HUES64 (cell line): Measurements from ENCODE around the gene FAM13A.

Experiments used
- H3K27ac ChIP-seq: 2 replicates; pipeline ENCODE4 v1.7.0; 2013; ENCODE audit warnings: low read depth, low read length, inconsistent platforms
- H3K27me3 ChIP-seq: 2 replicates; pipeline ENCODE4 v1.6.1; 2013; ENCODE audit warnings: mild to moderate bottlenecking, low read length; ENCODE audit not compliant: insufficient read depth
- H3K36me3 ChIP-seq: 2 replicates; pipeline ENCODE4 v1.6.1; 2013; ENCODE audit warnings: mild to moderate bottlenecking, low read length; ENCODE audit not compliant: insufficient read depth
- H3K4me1 ChIP-seq: 2 replicates; pipeline ENCODE4 v1.6.1; 2013; ENCODE audit warnings: mild to moderate bottlenecking, low read length, moderate library complexity; ENCODE audit not compliant: insufficient read depth
- H3K4me3 ChIP-seq: 2 replicates; pipeline ENCODE4 v1.5.1; 2013; ENCODE audit warnings: mild to moderate bottlenecking, low read length, moderate library complexity
- H3K9ac ChIP-seq: 2 replicates; pipeline ENCODE4 v1.6.1; 2013; ENCODE audit warnings: mild to moderate bottlenecking, low read depth, low read length
- H3K9me3 ChIP-seq: 2 replicates; pipeline ENCODE4 v1.6.1; 2013; ENCODE audit warnings: low read depth, low read length; ENCODE audit not compliant: insufficient read depth
- WGBS: fragments of 150-250, 120-280 bp; methylation state at CpG from one replicate; pipeline ENCODE4 v1.1.7; 2013; ENCODE audit warnings: missing lambda C conversion rate; 5-methylcytosine and 5-hydroxymethylcytosine counted together

Gene FAM13A

DNA sequence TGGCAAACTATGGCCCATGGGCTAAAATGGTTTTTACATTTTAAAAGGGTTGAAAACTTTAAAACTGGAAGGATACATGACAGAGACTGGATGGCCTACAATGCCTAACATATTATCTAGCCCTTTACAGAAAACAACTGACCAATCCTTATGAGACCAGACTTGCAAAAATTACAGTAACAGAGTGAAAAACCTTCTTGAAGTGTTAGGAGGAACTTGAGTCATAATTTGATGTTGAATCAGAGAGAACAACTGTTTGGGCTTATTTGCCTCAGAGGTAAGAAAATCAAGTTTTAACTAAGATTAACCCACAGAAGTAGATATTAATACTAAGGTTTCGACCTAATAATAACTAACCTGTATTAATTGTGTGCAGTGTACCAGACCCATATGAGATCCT, 347.0 kb downstream of the FAM13A start:
- no peak overlapping the region for H3K9ac ChIP-seq

GRCh38 chr4:88706574-88706973, 350.4 kb downstream of the FAM13A start:
- Histone ChIP-seq H3K27me3 (no peaks in the 10 kb centered on the region), H3K4me3 (no peak overlapping the region), H3K9ac (no peak overlapping the region), H3K36me3 (no peaks in the 10 kb centered on the region), H3K27ac (no peak overlapping the region), H3K9me3 (no peaks in the 10 kb centered on the region), H3K4me1 (no peaks in the 10 kb centered on the region)
- WGBS: 81% methylated on average over 9 of the region's 9 CpGs

More for the DNA sequence above, 347.0 kb downstream of the FAM13A start:
- no peaks in the 10 kb centered on the region for H3K27me3 ChIP-seq
- WGBS: no CpG with 5 or more reads among the region's 1 CpG
- no peaks in the 10 kb centered on the region for H3K36me3 ChIP-seq
- no peak overlapping the region for H3K4me3 ChIP-seq
- no peaks in the 10 kb centered on the region for H3K4me1 ChIP-seq
- no peaks in the 10 kb centered on the region for H3K9me3 ChIP-seq
- H3K27ac ChIP-seq: no peak overlapping the region

DNA sequence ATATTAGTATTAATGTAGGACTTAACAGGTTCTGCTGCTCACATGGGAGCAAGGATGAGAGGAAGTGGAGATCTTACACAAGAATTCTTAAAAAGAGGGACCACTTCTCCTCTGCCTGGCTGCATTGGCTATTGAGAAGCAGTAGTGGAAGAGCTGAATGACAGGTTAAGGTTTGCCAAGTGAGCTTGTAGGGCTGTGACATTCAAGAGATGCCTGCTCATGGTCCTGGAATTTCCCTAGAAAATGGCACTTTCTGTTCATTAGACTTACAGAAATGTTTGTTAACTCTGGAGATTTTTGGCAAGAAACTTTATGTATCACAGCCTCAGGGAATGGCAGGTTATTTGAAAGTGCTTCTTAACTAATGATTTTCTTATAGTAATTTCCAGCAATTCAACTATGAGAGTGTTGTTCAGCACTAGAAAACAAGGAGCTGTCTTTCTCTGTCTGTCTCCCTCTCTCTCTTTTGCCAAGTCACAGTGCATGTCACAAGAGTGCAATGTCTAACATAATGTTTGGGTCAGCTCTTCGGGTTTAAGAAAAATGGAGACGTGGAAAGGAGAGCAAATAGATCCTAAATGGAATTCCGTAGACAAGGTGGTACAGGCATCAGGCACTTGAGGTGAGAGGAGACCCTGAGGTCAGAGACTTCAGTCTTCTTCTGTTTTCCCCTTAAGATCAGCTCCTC, 351.0 kb downstream of the FAM13A start:
- Histone ChIP-seq H3K27me3 (no peaks in the 10 kb centered on the region), H3K4me1 (no peaks in the 10 kb centered on the region), H3K9ac (no peak overlapping the region), H3K27ac (no peak overlapping the region), H3K36me3 (no peaks in the 10 kb centered on the region), H3K9me3 (no peaks in the 10 kb centered on the region), H3K4me3 (no peak overlapping the region)
- 84% methylated on average over 3 of the region's 3 CpGs for WGBS

- Histone ChIP-seq H3K9ac (no peak overlapping the region), H3K9me3 (no peaks in the 10 kb centered on the region), H3K27ac (no peak overlapping the region), H3K36me3 (no peaks in the 10 kb centered on the region), H3K4me3 (no peak overlapping the region), H3K27me3 (no peaks in the 10 kb centered on the region), H3K4me1 (no peaks in the 10 kb centered on the region)
These were observed 351.8 kb downstream of the FAM13A start for GRCh38 chr4:88705223-88705622.

DNA sequence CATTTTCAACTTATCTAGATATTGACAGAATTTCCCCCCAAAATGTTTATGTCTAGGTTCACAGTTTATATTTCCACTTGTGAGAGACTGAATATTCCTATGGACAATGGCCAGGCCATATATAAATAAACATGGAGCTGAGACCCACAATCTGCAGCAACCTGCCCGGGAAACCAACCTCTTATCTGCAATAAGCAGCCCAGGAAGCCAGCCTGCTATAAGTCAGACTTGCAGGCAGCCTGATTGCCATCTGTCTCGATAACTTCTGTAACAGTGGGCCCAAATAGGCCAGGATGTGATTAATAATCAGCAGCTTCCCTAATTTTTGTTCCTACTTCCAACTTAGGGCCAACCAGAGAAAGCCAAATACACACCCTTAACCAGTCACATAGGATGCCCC, 354.2 kb downstream of the FAM13A start:
- no peaks in the 10 kb centered on the region for H3K36me3 ChIP-seq
- H3K9me3 ChIP-seq: no peaks in the 10 kb centered on the region
- H3K9ac ChIP-seq: no peak overlapping the region
- no peak overlapping the region for H3K27ac ChIP-seq
- WGBS: 90% methylated on average over 2 of the region's 2 CpGs
- H3K4me3 ChIP-seq: no peak overlapping the region
- 0 out of 2 replicates have a peak, but pooled peaks cover 3% of the 10 kb centered on the region for H3K27me3 ChIP-seq
- H3K4me1 ChIP-seq: no peaks in the 10 kb centered on the region

GRCh38 chr4:88698519-88698918, 358.5 kb downstream of the FAM13A start:
- peaks cover 6% of the 10 kb centered on the region; the same call in 1 of the 2 replicates for H3K27me3 ChIP-seq
- no peak overlapping the region for H3K4me3 ChIP-seq
- H3K27ac ChIP-seq: no peak overlapping the region
- no peaks in the 10 kb centered on the region for H3K9me3 ChIP-seq
- H3K36me3 ChIP-seq: no peaks in the 10 kb centered on the region
- H3K9ac ChIP-seq: no peak overlapping the region
- 93% methylated on average over 7 of the region's 7 CpGs for WGBS
- H3K4me1 ChIP-seq: no peaks in the 10 kb centered on the region

DNA sequence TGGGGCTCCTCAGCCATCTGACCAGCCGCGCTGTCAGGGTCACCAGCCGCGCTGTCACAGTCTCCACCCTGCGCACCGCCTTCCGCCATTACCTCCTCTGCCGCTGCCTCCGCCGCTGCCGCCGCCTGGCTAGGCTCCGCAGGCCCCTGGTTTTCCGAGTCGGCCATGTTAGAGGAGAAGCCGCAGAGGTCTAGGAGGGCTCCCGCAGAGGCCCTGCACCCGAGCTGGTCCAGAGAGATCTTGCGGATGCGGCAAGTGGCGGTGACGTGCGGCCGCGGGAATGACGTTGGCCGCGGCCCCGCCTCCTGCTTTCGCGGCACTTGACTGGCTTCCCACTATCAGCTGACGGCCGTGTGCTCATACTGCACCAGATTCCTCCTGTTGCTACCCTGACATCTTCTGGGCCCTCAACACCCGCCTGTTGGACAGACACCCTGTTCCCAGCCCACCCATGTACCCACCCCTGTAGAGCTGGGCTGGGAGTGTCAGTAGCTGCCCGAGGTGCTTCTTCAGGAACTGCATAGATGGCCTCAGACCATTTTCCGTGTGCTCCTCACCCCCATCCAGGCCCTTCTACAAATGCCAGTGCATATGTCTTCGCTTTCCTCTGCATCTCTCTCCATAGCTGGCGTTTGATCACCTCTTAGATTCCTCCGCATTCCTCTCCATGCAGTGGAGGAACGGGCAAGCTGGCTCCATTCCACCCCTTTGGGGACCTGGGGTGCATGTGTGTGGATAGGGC, 359.2 kb downstream of the FAM13A start, which contains the start of gene NAP1L5:
NAP1L5 (minus strand) TSS at position 242 of the 742 bp plus-strand sequence; CDS start at position 167, 75 bp downstream.
- Histone ChIP-seq H3K4me3 (peak within 1 kb of the TSS; percentile 71), H3K36me3 (no peaks in the 10 kb centered on the region), H3K27me3 (peaks cover 6% of the 10 kb centered on the region; the same call in 1 of the 2 replicates), H3K9me3 (no peaks in the 10 kb centered on the region), H3K27ac (no peak within 1 kb of the TSS), H3K4me1 (no peaks in the 10 kb centered on the region), H3K9ac (peak within 1 kb of the TSS; percentile 5; the same call in 1 of the 2 replicates)
- 60% methylated on average over 40 of the region's 40 CpGs for WGBS

DNA sequence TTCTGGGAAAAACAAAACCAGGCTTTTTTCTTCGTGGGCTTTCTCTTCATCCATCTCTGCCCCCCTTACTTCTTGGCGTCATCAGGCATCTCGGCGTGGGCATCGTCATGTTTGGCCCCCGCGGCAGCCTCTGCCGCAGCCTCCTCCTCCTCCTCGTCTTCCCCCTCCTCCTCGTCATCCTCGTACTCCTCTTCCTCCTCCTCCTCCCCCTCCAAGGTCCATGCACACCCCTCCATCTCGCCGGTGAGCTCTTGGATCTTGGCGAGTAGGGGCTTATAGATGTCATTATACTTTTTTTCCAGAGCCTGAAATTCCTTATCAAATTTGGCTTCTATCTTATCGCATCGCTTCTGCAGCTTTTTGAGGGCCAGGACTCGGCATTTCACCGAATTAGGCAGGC, 359.8 kb downstream of the FAM13A start:
- peaks cover 6% of the 10 kb centered on the region; the same call in 1 of the 2 replicates for H3K27me3 ChIP-seq
- H3K9ac ChIP-seq: peak overlapping the region; percentile 5; the same call in 1 of the 2 replicates
- H3K9me3 ChIP-seq: no peaks in the 10 kb centered on the region
- WGBS: 45% methylated on average over 18 of the region's 18 CpGs
- H3K36me3 ChIP-seq: no peaks in the 10 kb centered on the region
- no peak overlapping the region for H3K27ac ChIP-seq
- H3K4me3 ChIP-seq: peak overlapping the region; percentile 71
- H3K4me1 ChIP-seq: no peaks in the 10 kb centered on the region

GRCh38 chr4:88696630-88697029, 360.4 kb downstream of the FAM13A start:
- peak overlapping the region; percentile 71; the same call in 1 of the 2 replicates for H3K4me3 ChIP-seq
- H3K36me3 ChIP-seq: no peaks in the 10 kb centered on the region
- WGBS: 80% methylated on average over 5 of the region's 7 CpGs
- H3K9ac ChIP-seq: no peak overlapping the region
- no peak overlapping the region for H3K27ac ChIP-seq
- no peaks in the 10 kb centered on the region for H3K9me3 ChIP-seq
- peaks cover 6% of the 10 kb centered on the region; the same call in 1 of the 2 replicates for H3K27me3 ChIP-seq
- no peaks in the 10 kb centered on the region for H3K4me1 ChIP-seq

DNA sequence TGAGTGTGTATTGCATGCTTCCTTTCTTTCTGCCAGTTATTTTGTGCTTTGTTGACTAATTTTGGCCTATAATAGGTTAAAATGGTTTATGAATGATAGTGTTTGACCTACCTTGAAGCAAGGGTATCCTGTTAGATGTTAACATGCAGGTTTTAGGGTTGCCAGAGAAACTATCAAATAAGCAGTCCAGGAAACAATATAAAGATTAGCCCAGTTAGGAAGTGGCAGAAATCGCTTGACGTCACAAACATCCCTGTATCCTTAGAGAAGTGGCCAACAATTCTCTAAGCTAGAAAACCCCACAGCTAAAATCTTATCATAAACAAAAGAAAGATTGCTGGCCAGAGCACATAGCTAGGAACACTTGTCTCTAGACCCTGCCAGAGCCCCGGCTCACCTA, 363.2 kb downstream of the FAM13A start:
- H3K36me3 ChIP-seq: no peaks in the 10 kb centered on the region
- H3K27ac ChIP-seq: no peak overlapping the region
- peaks cover 6% of the 10 kb centered on the region; the same call in 1 of the 2 replicates for H3K27me3 ChIP-seq
- H3K4me3 ChIP-seq: no peak overlapping the region
- 94% methylated on average over 3 of the region's 3 CpGs for WGBS
- H3K9me3 ChIP-seq: no peaks in the 10 kb centered on the region
- H3K4me1 ChIP-seq: no peaks in the 10 kb centered on the region
- H3K9ac ChIP-seq: no peak overlapping the region

GRCh38 chr4:88690355-88690754, 366.6 kb downstream of the FAM13A start:
- Histone ChIP-seq H3K4me1 (no peaks in the 10 kb centered on the region), H3K4me3 (no peak overlapping the region), H3K27me3 (no peaks in the 10 kb centered on the region), H3K9me3 (no peaks in the 10 kb centered on the region), H3K9ac (no peak overlapping the region), H3K27ac (no peak overlapping the region), H3K36me3 (no peaks in the 10 kb centered on the region)
- WGBS: 98% methylated on average over 3 of the region's 3 CpGs
